Cardiac septum (tissue), 1 donor: ENCODE measurements around the gene DPY30. TPM values are rescaled to one million over a fixed set of nuclear protein-coding genes. Genes with fewer than 3 reads are reported as not detected.
A peak's percentile ranks its signal among the peaks of the same experiment; 100 is the strongest.

ENCODE experiments used
- DNase-seq: peaks from one replicate; pipeline ENCODE4 v3.0.0-alpha.2; 2020; ENCODE audit warnings: low spot score
- intact Hi-C: fragments of 100-400 bp; cut with DNase I; formaldehyde crosslinking; loops from one replicate; pipeline ENCODE4 v1.14.0; 2022
- total RNA-seq: library from RNA; stranded (reverse); fragmentation: NEBNext Ultra II Directional; extraction: Animal tissue kit (Norgen Biotek cat#: 25700); gene quantifications from one replicate; pipeline ENCODE4 v1.2.1, GENCODE V29; 2021
- donor health status: DM: no; HTN: no; CAD: no.

DPY30 gene
- total RNA-seq, 1 donor from 2014 or later, result 37.2 TPM

- intact Hi-C loops, result loop anchor here (1.0 kb wide), 1 partner anchor 52 kb away; the partner anchor contains the start of gene SPAST
- peak; percentile 98 for DNase-seq
These were observed 28.7 kb downstream of the DPY30 start, which contains the start of gene MEMO1 for GRCh38 chr2:32010670-32011484. MEMO1 (minus strand) TSS chr2:32011008; CDS start chr2:32010247, 761 bp downstream.

DNA sequence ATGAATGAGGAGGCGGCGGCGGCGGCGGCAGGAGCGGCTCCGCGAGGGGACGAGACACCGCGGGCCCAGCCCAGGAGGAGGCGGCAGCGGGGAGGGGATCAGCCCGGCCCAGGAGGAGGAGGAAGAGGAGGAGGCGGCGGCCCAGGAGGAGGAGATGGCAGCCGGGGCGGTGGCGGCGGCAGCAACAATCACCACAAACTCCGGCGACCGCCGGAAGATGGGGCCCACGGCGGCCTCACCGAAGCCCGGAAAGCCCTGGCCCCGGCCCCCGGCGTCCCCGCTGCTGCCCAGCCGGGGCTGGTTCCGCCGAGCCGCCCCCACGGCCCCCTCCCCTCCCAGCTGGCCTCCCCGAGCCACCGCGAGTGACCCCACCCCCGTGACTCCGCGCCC is 29.3 kb downstream of the DPY30 start:
- intact Hi-C loops, result loop anchor here (1.0 kb wide), 1 partner anchor 53 kb away; the partner anchor contains the start of gene SPAST
- DNase-seq, result peak; percentile 80

DNA sequence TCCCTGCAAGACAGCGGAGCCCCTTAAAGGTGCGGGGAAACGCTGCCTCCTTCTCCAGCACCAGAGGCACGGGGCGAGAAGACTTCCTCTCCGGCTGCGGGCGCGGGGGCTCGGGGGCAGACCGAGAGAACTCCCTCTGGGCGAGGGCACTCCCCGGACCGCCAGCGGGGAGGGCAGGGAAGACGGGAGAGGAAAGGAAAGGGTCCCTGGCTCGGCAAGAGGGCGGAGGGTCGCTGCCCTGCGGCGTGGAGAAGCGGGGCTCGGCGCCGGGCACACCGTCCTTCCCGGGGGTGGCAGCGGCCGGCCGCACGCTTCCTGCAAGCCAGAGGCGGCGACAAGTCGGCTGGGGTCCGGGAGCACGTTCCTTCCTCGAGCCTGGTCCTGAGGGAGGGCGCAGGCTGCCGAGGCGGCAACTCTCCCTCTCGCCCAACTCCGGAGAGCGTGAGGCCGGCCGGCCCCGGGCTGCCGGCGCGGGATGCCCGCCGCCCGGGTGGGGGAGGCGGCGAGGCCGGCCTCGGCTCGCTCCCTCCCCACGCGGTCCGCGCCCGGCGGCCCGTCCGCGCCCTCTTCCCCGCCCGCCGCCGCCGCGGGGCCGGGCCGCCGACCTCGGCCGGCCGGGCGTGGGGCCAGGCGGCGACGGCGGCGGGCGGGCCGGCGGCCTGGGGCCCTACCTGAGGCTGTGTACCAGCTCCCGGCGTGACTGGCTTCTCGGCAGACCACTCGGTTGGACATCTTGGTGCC is 29.9 kb downstream of the DPY30 start:
- peak; percentile 79 for DNase-seq
- intact Hi-C loops, result loop anchor here (1.0 kb wide), 1 partner anchor 54 kb away; the partner anchor contains the start of gene SPAST

GRCh38 chr2:32008805-32009515 is 30.6 kb downstream of the DPY30 start:
- intact Hi-C loops, result no loop called here
- no peak for DNase-seq

- DNase-seq, result no peak
- intact Hi-C loops, result no loop called here
These were observed 32.5 kb downstream of the DPY30 start for GRCh38 chr2:32007121-32007391.

- DNase-seq, result no peak
- intact Hi-C loops, result no loop called here
These were observed 34.1 kb downstream of the DPY30 start for GRCh38 chr2:32005371-32005976.

DNA sequence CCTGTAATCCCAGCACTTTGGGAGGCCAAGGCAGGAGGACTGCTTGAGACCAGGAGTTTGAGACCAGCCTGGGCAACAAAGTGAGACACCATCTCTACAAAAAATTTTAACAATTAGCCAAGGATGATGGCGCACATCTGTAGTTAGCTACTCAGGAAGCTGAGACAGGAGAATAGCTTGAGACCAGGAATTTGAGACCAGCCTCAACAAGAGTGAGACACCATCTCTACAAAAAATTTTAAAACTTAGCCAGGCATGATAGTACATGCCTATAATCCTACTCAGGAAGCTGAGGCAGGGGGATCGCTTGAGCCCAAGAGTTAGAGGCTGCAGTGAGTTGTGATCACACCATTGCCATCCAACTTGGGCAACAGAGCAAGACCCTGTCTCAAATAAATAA is 35.8 kb downstream of the DPY30 start:
- no peak for DNase-seq
- intact Hi-C loops, result no loop called here

DNA sequence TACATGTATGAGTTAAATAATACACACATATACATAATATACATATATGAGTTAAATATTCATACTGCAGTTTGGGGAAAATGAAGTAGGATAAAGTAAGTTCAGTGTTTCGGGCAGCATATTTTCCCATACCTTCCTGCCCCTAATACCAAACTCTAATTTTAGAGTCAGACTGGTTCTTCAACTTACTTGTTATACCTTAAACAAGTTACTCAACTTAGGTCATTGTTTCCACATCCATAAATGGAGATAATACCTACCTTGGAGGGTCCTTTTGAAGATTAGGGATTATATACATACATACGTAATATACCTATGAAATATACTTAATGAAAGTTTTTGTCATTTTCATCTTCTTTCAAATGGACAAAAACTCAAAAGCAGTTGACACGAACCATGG is 37.2 kb downstream of the DPY30 start:
- no peak for DNase-seq
- intact Hi-C loops, result no loop called here

GRCh38 chr2:31999438-31999837 is 40.2 kb downstream of the DPY30 start:
- intact Hi-C loops, result loop anchor here (10.0 kb wide), 1 partner anchor 115 kb away; no protein-coding TSS in a partner anchor

GRCh38 chr2:31998731-31999383 is 40.7 kb downstream of the DPY30 start:
- intact Hi-C loops, result loop anchor here (10.0 kb wide), 1 partner anchor 114 kb away; no protein-coding TSS in a partner anchor
- DNase-seq, result no peak

More at GRCh38 chr2:31999438-31999837, 40.2 kb downstream of the DPY30 start:
- no peak for DNase-seq

DNA sequence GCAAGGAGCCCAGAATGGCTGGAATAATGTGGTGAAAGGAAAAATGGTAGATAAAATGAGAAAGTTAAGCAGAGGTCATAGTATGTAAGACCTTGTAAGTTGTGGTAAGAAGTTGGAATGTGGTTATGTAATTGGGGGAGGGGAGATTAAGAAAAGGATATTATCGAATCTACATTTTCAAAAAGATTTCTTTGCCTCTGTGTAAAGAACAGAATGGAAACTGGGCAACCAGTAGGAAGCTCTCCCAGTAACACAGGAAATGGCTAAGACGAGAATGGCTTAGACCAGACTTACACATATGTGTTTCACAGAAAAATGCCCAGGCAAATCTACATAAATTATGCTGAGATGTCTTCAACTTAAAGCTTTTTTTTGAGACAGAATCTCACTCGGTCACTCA is 42.0 kb downstream of the DPY30 start:
- DNase-seq, result no peak
- intact Hi-C loops, result loop anchor here (10.0 kb wide), 1 partner anchor 113 kb away; no protein-coding TSS in a partner anchor

DNA sequence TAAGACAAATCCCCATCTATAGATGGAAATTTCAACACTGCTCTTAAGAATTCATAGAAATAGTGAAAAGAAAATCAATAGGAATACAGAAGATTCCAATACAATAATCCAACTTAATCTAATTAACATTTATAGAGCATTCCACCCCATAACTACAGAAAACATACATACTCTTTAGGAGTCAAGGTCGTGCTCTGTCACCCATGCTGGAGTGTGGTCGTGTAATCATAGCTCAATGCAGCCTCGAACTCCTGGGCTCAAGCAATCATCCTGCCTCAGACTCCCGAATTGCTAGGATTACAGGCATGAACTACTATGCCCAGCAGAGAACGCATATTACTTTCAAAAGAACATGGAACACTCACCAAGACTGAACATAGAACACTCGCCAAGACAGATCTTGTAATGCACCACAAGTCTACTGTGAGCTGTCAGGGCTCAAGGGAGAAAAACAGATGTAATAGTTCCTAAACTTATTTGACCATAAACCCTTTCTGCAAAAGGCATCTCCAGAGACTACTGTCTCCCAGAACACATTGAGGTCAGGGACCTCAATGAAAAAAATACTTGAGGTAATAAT is 42.9 kb downstream of the DPY30 start:
- no peak for DNase-seq
- intact Hi-C loops, result loop anchor here (10.0 kb wide), 1 partner anchor 112 kb away; no protein-coding TSS in a partner anchor

GRCh38 chr2:31992934-31993333 is 46.7 kb downstream of the DPY30 start:
- intact Hi-C loops, result loop anchor here (10.0 kb wide), 1 partner anchor 108 kb away; no protein-coding TSS in a partner anchor

GRCh38 chr2:31992025-31992579 is 47.5 kb downstream of the DPY30 start:
- DNase-seq, result no peak
- intact Hi-C loops, result loop anchor here (10.0 kb wide), 1 partner anchor 107 kb away; no protein-coding TSS in a partner anchor

More at GRCh38 chr2:31992934-31993333, 46.7 kb downstream of the DPY30 start:
- DNase-seq, result no peak

DNA sequence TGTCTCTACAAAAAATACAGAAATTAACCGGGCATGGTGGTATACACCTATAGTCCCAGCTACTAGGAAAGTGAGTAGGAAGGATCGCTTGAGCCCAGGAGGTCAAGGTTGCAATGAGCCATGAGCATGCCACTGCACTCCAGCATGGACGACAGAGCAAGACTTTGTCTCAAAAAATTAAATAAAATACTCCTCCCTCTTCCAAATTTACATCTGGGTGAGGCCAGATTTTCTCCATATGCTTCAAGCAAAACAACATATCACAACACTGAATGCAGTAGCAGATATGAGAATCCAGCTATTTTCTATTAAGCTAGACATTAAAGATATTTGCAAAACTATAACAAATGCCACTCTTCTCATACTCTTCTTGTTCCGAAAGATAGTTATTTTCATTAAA is 49.7 kb downstream of the DPY30 start:
- intact Hi-C loops, result loop anchor here (10.0 kb wide), 1 partner anchor 105 kb away; no protein-coding TSS in a partner anchor
- no peak for DNase-seq

DNA sequence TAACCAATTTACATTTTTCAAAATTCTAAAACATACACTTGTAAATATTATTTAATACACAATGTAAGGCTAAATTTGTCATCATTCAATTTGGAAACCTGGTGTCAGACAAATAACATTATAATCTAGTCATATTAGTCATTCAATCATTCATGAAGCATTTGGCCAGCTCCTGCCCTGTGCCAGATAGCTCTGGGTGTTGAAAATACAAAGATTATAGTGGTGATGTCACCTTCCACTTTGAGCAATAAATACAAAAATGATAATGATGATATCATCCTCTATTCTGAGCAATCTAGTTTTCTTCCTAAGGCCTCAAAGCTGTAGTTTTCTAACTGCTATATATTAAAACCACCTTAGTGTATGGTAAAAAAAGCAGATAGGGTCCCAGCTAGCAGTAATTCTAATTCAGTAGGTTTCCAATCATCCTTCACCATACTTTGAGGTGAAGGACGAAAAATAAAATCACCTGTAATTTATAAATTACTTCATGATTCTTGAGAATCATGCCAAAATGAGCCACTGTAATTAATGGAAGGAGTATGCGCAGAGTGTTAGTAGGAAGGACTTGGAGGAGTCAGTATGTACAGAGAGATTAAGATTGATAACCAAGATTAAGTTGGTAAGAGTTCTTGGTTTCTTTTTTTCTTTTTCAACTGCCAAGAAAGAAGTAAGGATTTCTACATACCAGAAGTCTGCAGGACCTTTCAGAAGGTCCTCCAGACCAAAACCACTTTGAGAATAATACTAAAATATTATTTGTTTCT is 52.0 kb downstream of the DPY30 start:
- intact Hi-C loops, result no loop called here
- DNase-seq, result no peak

DNA sequence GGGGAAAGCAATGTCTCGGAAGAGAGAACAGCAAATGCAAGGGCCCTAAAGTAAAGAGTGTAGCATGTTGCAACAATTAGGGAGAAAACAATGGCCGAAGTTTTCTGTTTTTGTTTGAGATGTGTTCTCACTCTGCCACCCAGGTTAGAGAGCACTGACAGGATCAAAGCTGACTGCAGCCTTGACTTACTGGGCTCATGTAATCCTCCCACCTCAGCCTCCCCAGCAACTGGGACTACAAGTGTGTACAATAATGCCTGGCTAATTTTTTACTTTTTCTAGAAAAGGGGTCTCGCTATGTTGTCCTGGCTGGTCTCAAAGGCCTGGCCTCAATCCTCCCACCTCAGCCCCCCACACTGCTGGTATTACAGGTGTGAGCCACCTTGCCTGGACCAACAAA is 52.7 kb downstream of the DPY30 start:
- intact Hi-C loops, result no loop called here

More for the DNA sequence above, 52.7 kb downstream of the DPY30 start:
- no peak for DNase-seq
